ENCODE data around the gene ARHGEF3. TPM values are rescaled to one million over a fixed set of nuclear protein-coding genes. Genes with fewer than 3 reads are reported as not detected.

Gene ARHGEF3
- total RNA-seq, 1 donor from 2014 or later: 37.5 TPM

DNA sequence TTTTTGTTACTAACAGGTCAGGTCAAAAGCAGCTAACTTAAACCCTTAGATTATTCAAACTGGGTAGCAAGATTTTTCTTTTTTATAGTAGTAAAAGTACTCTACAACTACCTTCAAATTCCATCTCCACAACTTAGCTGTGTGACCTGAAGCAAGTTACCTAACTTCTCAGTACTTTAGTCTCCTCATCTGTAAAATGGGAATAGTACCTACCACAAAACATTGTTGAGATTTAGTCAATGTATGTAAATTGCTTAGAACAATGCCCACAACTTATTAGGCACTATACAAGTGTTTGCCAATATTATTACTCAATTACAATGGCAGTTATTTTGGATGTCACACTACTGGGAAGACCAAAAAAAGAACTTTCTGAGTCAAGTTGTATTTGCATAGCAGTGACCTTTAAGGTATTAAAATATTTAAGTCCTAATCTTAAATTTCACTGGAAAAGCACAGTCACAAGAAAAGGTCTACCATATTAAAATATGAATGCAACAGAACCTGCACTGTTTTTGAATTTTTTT lies 121.6 kb downstream of the ARHGEF3 start:
- H3K27ac ChIP-seq: no peak overlapping the region
- H3K9me3 ChIP-seq: no peaks in the 10 kb centered on the region
- no peaks in the 10 kb centered on the region for H3K36me3 ChIP-seq
- no peak overlapping the region for H3K4me3 ChIP-seq
- DNase-seq: no peak
- no peaks in the 10 kb centered on the region for H3K27me3 ChIP-seq
- H3K4me1 ChIP-seq: peaks cover 37% of the 10 kb centered on the region
- TF ChIP-seq, protein P1, sequence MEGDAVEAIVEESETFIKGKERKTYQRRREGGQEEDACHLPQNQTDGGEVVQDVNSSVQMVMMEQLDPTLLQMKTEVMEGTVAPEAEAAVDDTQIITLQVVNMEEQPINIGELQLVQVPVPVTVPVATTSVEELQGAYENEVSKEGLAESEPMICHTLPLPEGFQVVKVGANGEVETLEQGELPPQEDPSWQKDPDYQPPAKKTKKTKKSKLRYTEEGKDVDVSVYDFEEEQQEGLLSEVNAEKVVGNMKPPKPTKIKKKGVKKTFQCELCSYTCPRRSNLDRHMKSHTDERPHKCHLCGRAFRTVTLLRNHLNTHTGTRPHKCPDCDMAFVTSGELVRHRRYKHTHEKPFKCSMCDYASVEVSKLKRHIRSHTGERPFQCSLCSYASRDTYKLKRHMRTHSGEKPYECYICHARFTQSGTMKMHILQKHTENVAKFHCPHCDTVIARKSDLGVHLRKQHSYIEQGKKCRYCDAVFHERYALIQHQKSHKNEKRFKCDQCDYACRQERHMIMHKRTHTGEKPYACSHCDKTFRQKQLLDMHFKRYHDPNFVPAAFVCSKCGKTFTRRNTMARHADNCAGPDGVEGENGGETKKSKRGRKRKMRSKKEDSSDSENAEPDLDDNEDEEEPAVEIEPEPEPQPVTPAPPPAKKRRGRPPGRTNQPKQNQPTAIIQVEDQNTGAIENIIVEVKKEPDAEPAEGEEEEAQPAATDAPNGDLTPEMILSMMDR (IDR thresholded peaks at IDR 0.05): no peak
- intact Hi-C loops (cut with DNase I): no loop called here
- ATAC-seq: no peak

Other genes with a start within 250 kb of the ARHGEF3 start
- 25.0 TPM for gene CCDC66, start 244.8 kb downstream of the ARHGEF3 start, total RNA-seq
- gene TASOR, start 118.7 kb downstream of the ARHGEF3 start, total RNA-seq: 61.7 TPM

All from upper lobe of right lung (tissue), 1 donor.